Natural killer cell (primary cell): ENCODE data around the gene SHC2. TPM values are rescaled to one million over a fixed set of nuclear protein-coding genes. Genes with fewer than 3 reads are reported as not detected.

Experiments
- ATAC-seq, 3 donors: fragments of 150-1000 bp in 2 of 3; fragments of 200-7000 bp in 1 of 3; cut with Tn5 transposase; 1 replicate in 1 of 3; 2 replicates in 2 of 3; pipeline ENCODE4 v1.10.0; 2021; ENCODE audit warnings: mild to moderate bottlenecking in 2 of 3, moderate library complexity in 2 of 3
- DNase-seq, 2 donors: peaks; one replicate each; pipeline versions ENCODE4 v3.0.0 to v3.0.0-alpha.2; 2013 to 2021; ENCODE audit warnings: mixed read lengths in 1 of 2
- H3K27ac ChIP-seq: one replicate; pipeline ENCODE4 v1.5.1; 2013; ENCODE audit warnings: mild to moderate bottlenecking, low read length
- H3K27me3 ChIP-seq: one replicate; pipeline ENCODE4 v1.6.1; 2013; ENCODE audit warnings: low read length; ENCODE audit not compliant: control insufficient read depth, insufficient read depth
- H3K36me3 ChIP-seq: one replicate; pipeline ENCODE4 v1.6.1; 2013; ENCODE audit warnings: low read length; ENCODE audit not compliant: control insufficient read depth, insufficient read depth
- H3K4me1 ChIP-seq: one replicate; pipeline ENCODE4 v1.6.1; 2013; ENCODE audit warnings: low read length; ENCODE audit not compliant: control insufficient read depth, insufficient read depth
- H3K4me3 ChIP-seq: one replicate; pipeline ENCODE4 v1.5.1; 2013; ENCODE audit warnings: low read length
- H3K9me3 ChIP-seq: one replicate; pipeline ENCODE4 v1.6.1; 2013; ENCODE audit warnings: low read length; ENCODE audit not compliant: control insufficient read depth, insufficient read depth
- H3K27ac Mint-ChIP-seq, 2 donors: one replicate each; pipeline ENCODE4 v1.8.0; 2022; ENCODE audit warnings: mild to moderate bottlenecking in 2 of 2, mixed read lengths in 2 of 2, moderate library complexity in 1 of 2
- H3K27me3 Mint-ChIP-seq, 2 donors: one replicate each; pipeline ENCODE4 v1.8.0; 2022; ENCODE audit warnings: low read depth in 2 of 2, mixed read lengths in 2 of 2
- H3K36me3 Mint-ChIP-seq: one replicate; pipeline ENCODE4 v1.8.0; 2022; ENCODE audit warnings: mixed read lengths
- H3K4me1 Mint-ChIP-seq, 2 donors: one replicate each; pipeline ENCODE4 v1.8.0; 2022; ENCODE audit warnings: mixed read lengths in 2 of 2
- H3K4me3 Mint-ChIP-seq: one replicate; pipeline ENCODE4 v1.8.0; 2022; ENCODE audit warnings: mild to moderate bottlenecking, moderate library complexity, mixed read lengths
- H3K9me3 Mint-ChIP-seq, 2 donors: one replicate each; pipeline ENCODE4 v1.8.0; 2022; ENCODE audit warnings: mixed read lengths in 2 of 2
- WGBS: methylation state at CpG from one replicate; pipeline ENCODE4 v1.1.7; 2013; ENCODE audit warnings: missing lambda C conversion rate; ENCODE audit not compliant: insufficient coverage; 5-methylcytosine and 5-hydroxymethylcytosine counted together
- intact Hi-C: fragments of 100-400 bp; cut with micrococcal nuclease; formaldehyde crosslinking; loops from one replicate; pipeline ENCODE4 v1.14.2; 2022
- total RNA-seq, 4 donors: library from RNA; stranded (reverse); fragments of 120-200 nt in 1 of 4; gene quantifications; one replicate each; pipeline versions ENCODE4 v1.2.3 to v1.2.4, GENCODE V29; 2013 to 2022
- TF ChIP-seq, protein P1 (sequence below): fragments of 200-600 bp; IDR thresholded peaks from one replicate; pipeline ENCODE4 v1.8.0; 2022; ENCODE audit warnings: antibody characterized with exemption

SHC2 gene
- total RNA-seq, 3 donors from 2014 or later (not counting 1 experiment from before 2014, with no cell fraction given) = 0.75 TPM; not detected in 2

- intact Hi-C loops = no loop called here
- no peaks in the 10 kb centered on the region for H3K9me3 Mint-ChIP-seq
- TF ChIP-seq, protein P1, sequence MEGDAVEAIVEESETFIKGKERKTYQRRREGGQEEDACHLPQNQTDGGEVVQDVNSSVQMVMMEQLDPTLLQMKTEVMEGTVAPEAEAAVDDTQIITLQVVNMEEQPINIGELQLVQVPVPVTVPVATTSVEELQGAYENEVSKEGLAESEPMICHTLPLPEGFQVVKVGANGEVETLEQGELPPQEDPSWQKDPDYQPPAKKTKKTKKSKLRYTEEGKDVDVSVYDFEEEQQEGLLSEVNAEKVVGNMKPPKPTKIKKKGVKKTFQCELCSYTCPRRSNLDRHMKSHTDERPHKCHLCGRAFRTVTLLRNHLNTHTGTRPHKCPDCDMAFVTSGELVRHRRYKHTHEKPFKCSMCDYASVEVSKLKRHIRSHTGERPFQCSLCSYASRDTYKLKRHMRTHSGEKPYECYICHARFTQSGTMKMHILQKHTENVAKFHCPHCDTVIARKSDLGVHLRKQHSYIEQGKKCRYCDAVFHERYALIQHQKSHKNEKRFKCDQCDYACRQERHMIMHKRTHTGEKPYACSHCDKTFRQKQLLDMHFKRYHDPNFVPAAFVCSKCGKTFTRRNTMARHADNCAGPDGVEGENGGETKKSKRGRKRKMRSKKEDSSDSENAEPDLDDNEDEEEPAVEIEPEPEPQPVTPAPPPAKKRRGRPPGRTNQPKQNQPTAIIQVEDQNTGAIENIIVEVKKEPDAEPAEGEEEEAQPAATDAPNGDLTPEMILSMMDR = no peak
- DNase-seq (no peak), ATAC-seq (no peak)
- WGBS = 81% methylated on average over 22 of the region's 23 CpGs
- H3K36me3 Mint-ChIP-seq = no peaks in the 10 kb centered on the region
- Histone ChIP-seq H3K4me1 (no peaks in the 10 kb centered on the region), H3K27ac (no peak overlapping the region), H3K9me3 (no peaks in the 10 kb centered on the region), H3K27me3 (no peaks in the 10 kb centered on the region), H3K36me3 (no peaks in the 10 kb centered on the region), H3K4me3 (no peak overlapping the region)
- no peak overlapping the region for H3K4me3 Mint-ChIP-seq
- H3K27ac Mint-ChIP-seq = no peak overlapping the region
- H3K27me3 Mint-ChIP-seq = peaks cover 0 to 6% of the 10 kb centered on the region in 2 donors
- no peaks in the 10 kb centered on the region for H3K4me1 Mint-ChIP-seq
Observed at GRCh38 chr19:472005-472858, 11.4 kb upstream of the SHC2 start.

GRCh38 chr19:470701-471100, 9.9 kb upstream of the SHC2 start:
- Mint-ChIP-seq H3K27me3 (peaks cover 0 to 6% of the 10 kb centered on the region in 2 donors), H3K4me1 (no peaks in the 10 kb centered on the region), H3K36me3 (no peaks in the 10 kb centered on the region), H3K4me3 (no peak overlapping the region), H3K27ac (no peak overlapping the region), H3K9me3 (no peaks in the 10 kb centered on the region)
- Histone ChIP-seq H3K27me3 (no peaks in the 10 kb centered on the region), H3K4me1 (no peaks in the 10 kb centered on the region), H3K4me3 (no peak overlapping the region), H3K36me3 (no peaks in the 10 kb centered on the region), H3K9me3 (no peaks in the 10 kb centered on the region), H3K27ac (no peak overlapping the region)
- DNase-seq (no peak), ATAC-seq (peak in 1 of 3 donors; percentile 27)
- TF ChIP-seq, protein P1 = no peak
- intact Hi-C loops = no loop called here
- WGBS = 85% methylated on average over 20 of the region's 20 CpGs

GRCh38 chr19:469833-470232, 9.0 kb upstream of the SHC2 start:
- H3K4me3 ChIP-seq = no peak overlapping the region
- TF ChIP-seq, protein P1 = no peak
- peaks cover 0 to under 1% of the 10 kb centered on the region in 2 donors for H3K27me3 Mint-ChIP-seq
- no peak overlapping the region for H3K27ac ChIP-seq
- no peaks in the 10 kb centered on the region for H3K36me3 Mint-ChIP-seq
- intact Hi-C loops = no loop called here
- no peak for ATAC-seq
- 85% methylated on average over 6 of the region's 7 CpGs for WGBS
- H3K9me3 ChIP-seq = no peaks in the 10 kb centered on the region
- H3K4me3 Mint-ChIP-seq = no peak overlapping the region
- no peaks in the 10 kb centered on the region for H3K4me1 Mint-ChIP-seq
- peaks cover 0 to 3% of the 10 kb centered on the region in 2 donors for H3K9me3 Mint-ChIP-seq
- H3K4me1 ChIP-seq = no peaks in the 10 kb centered on the region
- no peak for DNase-seq
- no peaks in the 10 kb centered on the region for H3K36me3 ChIP-seq
- H3K27ac Mint-ChIP-seq = no peak overlapping the region
- no peaks in the 10 kb centered on the region for H3K27me3 ChIP-seq
